Measurements from ENCODE around the gene BRSK2.

GRCh38 chr11:1467270-1467669, 77.5 kb downstream of the BRSK2 start:
- no peak for TF ChIP-seq FOXM1 (IDR thresholded peaks at IDR 0.05; ENCODE audit: borderline replicate concordance)
- no peak for TF ChIP-seq SP1 (IDR thresholded peaks at IDR 0.05)
- TF ChIP-seq PKNOX1 (IDR thresholded peaks at IDR 0.05), result no peak
- TF ChIP-seq BHLHE40 (IDR thresholded peaks at IDR 0.05; ENCODE audit: borderline replicate concordance), result no peak
- TF ChIP-seq TARDBP (IDR thresholded peaks at IDR 0.05), result no peak
- TF ChIP-seq FOXK2 (IDR thresholded peaks at IDR 0.05), result no peak
- no peak for TF ChIP-seq ARNT (IDR thresholded peaks at IDR 0.05)
- TF ChIP-seq ELF4 (IDR thresholded peaks at IDR 0.05), result no peak
- TF ChIP-seq L3MBTL2 (conservative IDR thresholded peaks at IDR 0.05), result no peak
- TF ChIP-seq FOXA1 (IDR thresholded peaks at IDR 0.05), result no peak
- TF ChIP-seq HDGF (IDR thresholded peaks at IDR 0.05; ENCODE audit: borderline replicate concordance), result no peak
- TF ChIP-seq ZNF384 (IDR thresholded peaks at IDR 0.05), result no peak
